ENCODE results near the gene KLHDC4.
"Not testable (repeated sequence)": the region's sequence is repeated elsewhere in the genome, so short reads cannot be mapped to it uniquely, and the experiment has no call there.

Gene KLHDC4

DNA sequence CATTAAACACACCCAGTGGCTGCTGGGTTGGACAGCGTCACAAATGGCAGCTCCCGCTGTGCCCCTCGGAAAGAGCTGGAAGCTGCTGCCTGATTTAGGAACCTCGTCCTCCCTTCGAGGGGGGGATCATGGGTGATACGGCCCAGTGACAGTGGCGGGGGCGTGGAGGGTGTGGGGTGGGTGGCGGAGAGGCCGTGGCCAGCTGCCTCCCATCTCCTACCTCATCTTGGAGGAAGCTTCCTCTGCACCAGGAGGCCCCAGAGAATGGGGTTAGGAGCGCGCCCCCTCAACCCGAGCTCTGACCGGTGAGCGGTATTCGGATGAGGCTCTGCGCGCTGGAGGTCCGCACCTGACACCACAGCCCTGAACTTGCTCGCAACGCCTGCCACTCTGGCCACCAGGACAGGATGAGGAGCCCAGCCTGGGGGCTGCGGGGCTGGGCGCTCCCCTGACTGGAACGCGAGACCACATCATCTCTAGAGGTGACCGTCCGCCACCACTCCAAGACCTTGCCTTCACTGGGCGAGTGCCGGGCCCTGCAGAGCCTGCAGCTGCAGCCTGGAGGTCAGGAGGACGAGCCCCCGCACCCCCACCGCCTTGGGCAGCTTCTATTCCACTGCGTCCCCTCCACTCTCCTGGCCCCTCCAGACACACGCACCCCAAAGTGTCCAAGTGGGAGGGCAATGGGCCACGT is 80.9 kb downstream of the KLHDC4 start:
- no peak for DNase-seq

DNA sequence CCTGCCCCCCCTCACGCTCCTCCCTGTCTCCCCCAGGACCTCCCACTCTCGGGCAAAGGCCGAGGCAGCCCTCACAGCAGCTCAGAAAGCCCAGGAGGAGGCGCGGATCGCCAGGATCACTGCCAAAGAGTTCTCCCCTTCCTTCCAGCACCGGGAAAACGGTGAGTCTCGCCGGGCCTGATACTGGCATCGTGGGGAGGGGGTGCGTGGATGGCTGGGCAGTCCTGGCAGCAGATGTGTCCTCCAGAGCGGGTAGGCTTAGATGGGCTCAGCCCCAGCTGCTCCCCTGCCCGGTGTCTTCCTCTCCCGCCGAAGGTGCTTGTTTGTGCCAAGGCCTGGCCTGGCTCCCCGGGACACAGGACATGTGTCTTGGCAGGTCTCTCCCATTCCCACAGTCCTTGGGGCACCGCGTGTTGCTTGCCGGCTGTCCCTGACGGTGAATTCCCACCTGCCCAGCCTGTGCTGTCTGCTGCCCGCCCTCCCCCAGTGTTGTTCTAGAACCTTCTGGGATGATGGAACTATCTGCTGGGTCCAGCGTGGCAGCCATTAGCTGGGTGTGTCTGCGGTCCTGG is 81.6 kb downstream of the KLHDC4 start:
- no peak for DNase-seq

DNA sequence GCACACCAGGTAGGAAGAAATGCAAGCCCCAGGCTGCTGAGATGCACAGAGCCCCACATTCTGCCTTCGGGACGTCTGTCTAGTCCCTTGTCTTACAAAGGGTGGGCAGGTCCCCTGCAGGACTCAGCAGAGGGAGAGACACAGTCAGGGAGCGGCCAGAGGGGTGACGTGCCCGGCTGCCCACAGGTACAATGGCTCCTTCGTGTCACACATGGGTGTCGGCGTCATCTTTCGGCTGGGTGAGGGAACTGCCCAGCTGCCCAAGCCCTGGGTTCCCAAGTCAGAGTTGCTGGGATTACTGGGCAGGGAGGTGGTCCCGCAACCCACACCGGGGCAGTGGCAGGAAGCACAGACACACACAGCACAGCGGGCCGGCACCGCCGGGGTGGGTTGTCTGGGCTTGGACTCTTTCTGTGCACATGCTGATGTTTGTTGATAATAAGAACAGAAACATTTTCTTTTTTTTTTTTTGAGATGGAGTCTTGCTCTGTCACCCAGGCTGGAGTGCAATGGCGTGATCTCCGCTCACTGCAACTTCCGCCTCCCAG is 82.9 kb downstream of the KLHDC4 start:
- no peak for DNase-seq

DNA sequence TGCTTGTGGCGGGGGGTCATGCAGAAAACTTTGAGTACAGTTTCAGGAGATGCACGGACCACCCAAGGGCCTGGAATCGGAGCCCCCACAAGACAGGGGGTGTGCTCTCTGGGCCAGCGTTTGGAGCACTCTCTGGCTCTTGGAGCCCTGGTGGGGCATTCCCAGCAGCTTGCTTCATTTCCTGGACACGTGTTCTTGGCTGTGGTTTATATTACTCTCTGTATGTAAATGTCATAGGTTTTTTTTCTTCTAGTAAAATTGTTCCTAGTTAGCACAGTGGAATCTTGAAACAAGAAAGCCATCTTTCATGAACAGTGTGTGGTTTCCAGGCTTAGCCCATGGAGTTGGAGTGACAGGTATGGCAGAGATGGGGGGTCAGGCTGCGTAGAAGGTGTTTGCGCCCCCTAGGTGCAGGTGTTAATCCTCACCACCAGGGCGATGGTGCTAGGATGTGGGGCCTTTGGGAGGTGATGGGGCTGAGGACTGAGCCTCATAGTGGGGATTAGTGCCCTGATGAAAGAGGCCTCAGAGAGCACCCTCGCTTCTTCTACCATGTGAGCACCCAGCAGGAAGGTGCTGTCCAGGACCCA is 83.7 kb downstream of the KLHDC4 start:
- DNase-seq, result no peak

DNA sequence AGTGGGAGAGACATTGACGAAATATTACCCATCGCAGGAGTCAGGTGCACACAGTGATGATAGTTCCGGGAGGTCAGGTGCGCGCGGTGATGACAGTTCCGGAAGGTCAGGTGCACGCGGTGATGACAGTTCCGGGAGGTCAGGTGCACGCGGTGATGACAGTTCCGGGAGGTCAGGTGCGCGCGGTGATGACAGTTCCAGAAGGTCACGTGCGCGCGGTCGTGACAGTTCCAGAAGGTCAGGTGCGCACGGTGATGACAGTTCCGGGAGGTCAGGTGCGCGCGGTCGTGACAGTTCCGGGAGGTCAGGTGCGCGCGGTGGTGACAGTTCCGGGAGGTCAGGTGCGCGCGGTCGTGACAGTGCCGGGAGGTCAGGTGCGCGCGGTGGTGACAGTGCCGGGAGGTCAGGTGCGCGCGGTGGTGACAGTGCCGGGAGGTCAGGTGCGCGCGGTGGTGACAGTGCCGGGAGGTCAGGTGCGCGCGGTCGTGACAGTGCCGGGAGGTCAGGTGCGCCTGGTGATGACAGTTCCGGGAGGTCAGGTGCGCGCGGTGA is 84.7 kb downstream of the KLHDC4 start:
- not testable (repeated sequence) for DNase-seq

DNA sequence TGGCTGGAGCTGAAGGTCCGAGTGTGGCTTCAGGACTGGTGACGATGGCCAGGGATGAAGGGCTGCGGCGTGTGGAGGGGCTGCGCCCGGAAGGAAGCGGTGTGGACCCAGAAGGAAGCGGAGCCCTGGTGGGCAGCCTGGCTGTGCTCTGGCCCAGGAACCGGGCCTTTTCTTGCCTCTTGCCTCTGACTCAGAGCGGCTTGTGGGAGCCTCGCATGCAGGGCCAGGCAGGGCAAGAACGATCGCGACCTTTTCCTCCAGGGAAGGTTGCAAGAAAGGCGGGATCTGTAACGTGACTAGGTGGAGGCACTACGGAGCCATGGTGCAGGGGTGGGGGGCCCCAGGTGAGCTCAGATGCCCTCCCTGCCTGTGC is 85.5 kb downstream of the KLHDC4 start:
- no peak for DNase-seq

DNA sequence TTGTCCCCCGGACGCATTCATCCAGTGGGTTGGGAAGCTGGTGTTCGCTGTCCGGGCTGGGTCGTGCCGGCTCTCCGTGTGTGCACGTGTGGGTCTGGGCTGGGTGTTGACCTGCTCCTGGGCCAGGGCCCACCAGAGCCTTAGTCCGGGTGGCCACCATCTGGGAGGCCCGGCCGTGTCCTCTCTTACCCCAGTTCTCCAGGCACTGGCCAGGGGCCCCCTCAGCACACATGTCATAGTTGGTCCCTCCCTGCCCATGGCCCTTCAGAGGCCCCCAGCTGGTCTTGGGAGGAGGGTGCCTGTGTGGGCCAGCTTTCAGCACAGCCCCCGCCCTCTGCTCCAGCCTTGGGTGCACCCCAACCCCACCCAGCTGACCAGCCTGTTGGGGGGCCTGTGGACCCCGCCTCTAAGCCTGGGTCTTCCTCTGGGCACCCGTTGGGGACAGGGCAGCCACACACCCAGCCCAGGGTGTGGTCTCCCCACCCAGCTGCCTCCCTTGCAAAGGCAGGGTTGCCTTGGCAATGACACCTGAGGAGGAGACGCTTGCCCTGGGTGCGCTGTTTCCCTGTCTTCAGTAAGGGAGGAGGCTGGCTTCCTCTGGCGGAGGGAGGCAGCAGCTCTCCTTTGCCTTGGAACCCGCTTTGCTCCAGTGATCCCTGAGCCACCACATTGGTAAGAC is 86.1 kb downstream of the KLHDC4 start:
- DNase-seq, result no peak

DNA sequence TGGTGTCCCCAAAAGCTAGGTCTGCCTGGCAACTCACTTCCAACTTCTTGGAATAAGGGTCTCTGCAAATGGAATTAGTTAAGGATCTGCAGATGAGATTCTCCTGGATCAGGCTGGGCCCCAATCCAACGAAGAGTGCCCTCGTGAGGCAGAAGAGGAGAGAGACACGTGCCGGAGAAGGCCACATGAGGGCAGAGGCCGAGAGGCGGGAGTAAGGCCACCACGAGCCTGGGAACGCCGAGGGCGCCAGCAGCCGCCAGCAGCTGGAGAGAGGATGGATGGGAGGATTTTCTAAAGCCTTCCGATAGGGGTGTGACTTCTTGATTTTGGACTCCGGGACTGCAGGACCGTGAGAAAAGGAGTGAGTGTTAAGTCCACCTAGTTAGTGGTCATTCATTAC is 87.2 kb downstream of the KLHDC4 start:
- DNase-seq, result no peak

DNA sequence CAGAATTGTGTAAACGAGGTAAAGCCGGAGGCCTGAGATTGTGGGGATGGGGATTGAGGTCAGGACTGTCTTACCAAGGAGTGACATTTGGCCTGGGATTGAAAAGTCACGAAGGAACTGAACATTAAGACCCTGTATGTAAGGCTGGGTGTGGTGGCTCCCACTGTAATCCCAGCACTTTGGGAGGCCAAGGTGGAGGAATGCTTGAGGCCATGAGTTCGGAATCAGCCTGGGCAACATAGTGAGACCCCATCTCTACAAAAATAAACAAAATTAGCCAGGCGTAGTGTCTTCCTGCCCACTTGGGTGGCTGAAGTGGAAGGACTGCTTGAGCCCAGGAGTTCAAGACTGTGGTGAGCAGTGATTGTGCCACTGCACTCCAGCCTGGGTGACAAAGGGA is 88.0 kb downstream of the KLHDC4 start:
- DNase-seq, result no peak

DNA sequence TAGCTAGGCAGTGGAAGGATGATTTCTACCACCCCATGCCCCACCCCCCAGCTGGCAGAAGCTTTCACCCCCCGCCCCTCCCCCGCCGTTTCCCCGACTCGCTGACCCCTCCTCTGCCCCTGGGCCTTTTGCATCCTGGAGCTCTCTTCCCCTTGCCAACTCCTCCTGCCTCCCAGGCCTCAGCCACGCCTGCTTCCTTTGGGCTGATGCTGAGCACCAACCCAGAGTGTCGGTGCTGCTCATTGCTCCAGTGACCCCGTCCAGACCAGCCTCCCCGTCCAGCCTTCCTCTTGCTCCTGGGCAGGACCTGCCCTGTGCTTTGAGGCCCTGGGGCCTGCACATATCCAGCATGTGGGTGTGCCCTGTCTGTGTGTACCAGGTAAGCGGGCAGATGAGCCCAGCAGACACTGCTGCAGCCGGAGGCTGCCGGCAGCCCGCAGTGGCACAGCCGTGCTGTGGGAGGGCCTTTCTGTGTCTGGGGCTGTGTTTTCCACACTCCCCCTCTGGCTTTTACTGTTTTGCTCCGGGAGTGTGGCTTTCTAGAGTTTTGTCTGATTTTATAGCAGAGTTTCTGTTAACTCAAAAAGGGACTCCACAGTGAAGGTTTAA is 90.6 kb downstream of the KLHDC4 start:
- no peak for DNase-seq

DNA sequence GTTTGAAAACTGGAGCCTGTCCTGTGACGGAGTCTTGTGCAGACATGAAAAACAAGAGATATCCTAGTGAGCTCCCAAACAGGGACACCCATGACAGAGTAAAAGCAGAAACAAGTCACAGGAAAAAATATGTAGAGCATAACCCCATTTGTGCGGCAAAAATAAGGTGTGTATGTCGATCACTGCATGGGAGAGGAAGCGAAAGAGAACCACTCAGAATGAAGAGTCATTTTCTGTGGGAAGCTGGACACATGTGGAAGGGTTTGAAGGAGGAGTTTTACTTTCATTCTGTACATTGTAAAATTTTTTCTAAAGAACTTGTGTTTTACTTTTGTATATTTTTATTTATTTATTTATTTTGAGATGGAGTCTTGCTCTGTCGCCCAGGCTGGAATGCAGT is 91.4 kb downstream of the KLHDC4 start:
- DNase-seq, result no peak

DNA sequence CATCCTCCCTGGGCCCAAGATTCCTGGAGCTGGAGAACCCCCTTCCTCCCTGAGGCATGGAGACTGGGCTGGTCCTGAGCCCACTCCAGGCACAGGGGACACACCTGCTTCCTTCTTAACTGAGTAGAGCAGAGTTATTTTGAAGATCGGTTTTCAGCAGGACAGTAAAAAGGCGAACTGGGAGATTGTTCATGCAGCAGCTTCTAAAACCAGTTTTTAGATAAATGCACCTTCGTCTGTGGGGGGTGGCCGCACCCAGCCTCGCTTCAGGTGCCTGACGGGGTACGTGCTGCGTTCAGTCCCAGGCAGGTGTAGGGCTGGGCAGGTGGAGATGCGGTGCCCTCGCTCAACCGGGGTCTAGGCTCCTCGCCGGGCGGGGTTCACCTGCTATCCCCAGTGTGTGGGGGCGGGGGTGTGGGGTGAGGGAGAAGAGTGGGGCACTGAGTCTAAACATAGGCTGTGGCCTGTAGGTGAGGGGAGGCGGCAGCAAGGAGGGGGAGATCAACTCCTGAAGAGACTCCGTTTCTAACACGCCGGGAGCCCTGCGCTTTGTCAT is 94.0 kb downstream of the KLHDC4 start:
- DNase-seq, result no peak

DNA sequence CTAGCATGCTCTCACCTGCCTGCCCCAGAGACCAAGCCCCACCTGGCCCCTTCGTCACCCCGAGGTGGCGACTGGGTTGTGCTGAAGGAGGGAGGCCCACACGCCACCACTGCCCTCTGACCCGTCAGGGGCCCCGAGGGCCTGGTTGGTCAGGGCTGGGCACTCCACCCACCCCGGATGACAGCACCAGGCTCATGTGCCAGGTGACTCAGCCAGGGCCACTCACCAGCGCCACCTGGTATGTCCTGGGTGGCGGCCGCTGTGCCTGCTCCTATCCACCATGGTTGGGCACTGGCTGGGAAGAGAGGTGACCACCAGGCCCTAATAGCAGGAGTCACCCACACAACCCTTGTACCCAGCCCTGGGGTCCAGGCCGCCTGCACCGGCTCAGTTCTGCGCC is 94.6 kb downstream of the KLHDC4 start:
- DNase-seq, result no peak

DNA sequence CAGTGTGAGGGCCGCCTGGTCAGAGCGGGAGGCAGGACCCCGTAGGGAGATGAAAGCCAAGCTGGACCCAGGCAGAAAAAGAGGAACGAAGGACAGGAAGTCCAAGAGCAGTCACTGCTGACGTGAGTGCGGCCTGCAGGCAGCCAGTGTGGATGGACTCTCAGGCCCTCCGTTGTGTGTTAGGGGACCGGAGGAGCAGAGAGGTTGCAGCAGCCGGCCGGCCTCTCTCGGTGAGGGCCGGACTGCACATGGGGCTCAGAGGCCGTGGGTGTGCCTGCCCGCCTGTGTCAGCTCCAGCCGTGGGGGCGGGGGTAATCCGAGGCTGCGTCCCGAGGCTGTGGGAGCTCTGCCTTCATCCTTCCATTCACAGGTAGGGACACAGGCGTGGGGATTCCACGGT is 96.1 kb downstream of the KLHDC4 start:
- no peak for DNase-seq

DNA sequence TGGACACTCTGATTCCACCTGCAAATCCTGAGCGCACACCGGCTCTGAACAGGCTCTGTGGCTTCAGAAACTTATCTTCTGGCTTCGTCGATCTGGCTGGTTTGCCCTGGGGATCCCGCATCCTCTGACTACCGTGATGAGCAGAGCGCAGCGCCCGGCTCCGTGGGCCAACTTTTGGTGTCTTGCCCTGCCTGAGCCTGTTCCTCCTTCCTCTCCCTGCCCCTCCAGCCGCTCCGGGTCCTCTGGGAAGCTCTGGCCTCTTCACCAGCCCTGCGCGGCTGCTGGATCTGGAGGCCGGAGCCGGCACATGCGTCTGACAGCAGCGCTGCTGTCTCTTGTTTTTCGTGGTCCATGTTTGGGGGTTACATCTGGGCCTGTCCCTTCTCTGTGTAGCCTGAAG is 97.8 kb downstream of the KLHDC4 start:
- no peak for DNase-seq

DNA sequence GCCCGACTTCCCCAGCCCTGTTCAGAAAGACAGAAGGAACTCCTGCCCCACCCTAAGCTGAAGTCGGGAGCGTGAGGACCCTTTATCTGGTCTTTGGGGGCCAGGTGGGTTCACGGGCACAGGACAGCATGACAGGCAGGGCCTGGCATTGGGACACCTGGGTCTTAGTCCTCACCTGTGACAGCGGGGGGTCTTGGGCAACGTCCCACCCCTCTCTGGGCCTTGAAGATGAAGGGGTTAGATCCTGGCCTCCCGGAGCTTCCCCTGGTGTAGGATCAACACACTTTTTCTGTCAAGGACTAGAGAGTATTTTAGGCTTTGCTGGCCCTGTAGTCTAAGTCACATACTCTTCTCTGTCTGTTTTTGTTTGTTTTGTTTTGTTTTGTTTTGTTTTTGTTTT is 98.3 kb downstream of the KLHDC4 start:
- DNase-seq, result no peak

DNA sequence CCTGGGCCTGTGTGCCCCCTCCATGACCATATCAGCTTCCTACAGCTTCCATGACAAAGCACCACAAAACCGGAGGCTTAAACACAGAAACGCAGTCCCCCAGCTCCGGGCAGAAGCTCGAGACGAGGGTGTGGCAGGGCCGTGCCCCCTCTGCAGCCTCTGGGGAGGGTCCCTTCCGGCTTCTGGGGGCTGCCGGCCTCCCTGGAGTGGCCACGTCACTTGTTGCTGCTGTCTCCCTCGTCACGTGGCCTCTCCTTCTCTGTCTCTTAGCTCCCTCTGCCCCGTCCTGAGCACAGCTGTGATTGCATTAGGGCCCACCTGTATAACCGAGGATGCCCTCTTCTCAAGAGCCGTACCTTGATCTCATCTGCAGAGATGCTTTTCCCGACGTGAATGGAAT is 98.9 kb downstream of the KLHDC4 start:
- DNase-seq, result no peak

DNA sequence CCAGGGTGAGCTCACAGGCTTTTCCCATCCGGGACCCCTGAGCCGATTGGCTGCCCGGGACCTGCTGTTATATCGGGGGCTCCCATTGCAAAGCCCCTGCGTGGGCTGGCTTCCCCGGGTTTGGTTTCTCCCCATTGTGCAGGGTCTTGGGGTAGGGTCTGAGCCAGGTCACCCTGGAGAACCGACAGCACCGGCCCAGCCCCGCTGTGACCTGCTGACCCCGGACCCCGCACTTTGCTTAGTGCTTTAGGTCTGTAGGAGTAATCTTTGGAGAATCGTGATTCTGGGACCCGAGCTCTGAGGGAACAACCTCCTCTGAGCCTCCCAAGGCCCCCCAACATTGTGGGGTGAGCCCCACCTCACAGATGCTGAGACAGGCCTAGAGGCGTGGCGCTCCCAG is 100.6 kb downstream of the KLHDC4 start:
- DNase-seq, result no peak

DNA sequence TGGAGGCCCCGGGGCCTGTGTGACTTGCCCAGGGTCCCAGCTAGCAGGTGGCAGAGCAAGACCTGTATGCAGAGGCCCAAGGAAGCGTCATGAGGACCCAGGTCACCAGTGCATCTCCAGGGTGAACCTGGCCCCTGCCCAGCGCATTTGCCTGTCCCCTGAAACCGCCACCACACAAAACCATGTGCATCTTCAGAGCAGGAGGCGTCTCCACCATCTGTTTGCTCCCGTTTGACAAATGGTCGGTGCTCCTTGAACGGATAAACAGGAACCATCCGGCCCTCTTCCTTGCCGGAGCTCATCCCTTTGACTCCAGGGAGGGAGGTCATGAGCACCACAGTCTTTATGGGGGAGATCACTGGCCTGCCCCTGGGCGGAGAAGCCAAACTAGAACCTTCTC is 101.0 kb downstream of the KLHDC4 start:
- no peak for DNase-seq

DNA sequence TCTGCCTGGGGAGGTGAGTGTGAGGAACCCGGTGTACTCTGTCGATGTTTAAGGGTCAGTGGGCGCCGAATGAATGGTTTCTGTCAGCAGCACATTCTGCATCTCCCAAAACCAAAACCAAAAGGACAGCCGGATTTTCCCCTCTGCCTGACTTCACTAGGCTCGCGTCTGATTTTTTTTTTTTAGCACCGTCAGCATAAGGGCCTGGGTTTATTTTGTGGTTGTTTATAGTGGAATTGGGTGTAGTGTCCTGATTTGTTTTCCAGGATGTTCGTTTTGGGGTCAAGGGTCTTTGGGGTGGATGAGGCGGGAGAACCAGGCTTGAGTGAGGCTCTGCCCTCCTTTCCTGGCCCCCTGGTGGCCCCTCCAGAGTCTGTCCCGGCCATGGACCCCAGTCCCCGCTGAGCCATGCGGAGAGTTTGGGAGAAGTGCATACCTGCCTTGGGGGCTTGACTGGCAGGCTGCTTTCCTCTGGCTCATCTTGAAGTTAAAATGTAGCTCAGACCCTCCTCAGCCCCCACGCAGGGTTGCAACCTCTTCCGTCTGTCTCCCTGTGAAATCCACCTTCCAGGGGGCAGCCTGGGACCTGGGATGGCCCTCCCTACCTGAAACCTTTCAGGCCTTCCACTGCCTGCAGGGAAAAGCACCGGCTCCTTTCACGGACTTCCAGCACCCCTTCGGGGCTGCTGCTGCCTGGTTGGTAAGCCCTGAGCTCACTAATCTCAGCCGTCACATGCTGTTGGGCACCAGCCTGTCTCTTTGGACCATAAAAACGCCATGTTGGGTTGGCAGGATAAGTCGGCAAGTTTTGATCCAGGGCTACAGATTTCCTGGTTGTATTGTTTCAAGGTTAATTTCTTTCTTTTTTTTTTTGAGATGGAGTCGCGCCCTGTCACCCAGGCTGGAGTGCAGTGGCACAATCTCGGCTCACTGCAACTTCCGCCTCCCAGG is 103.3 kb downstream of the KLHDC4 start:
- no peak for DNase-seq

DNA sequence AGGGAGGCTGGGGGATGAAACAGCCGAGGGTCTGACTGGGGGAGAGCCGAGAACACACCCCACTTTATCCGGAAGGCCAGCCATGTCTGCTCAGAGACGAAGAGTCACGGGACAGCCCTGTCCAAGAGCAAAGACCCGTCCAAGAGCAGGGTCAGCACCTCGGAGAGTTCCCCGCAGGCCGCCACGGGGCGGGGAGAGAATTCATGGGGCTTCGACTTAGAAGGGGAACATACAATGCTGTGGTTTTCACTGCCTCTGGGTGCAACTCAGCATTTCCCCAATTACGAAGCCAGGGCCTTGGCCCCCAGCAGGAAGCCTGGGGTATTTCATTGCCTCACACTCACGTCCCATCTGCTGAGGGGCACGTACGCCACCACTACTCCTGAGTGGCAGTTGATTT is 104.2 kb downstream of the KLHDC4 start:
- peak; percentile 47 for DNase-seq

Measured in right kidney (tissue), 1 donor.